GM12872 (cell line): ENCODE data around the gene DLAT.

Experiments
- TF ChIP-seq, protein P1 (sequence below): IDR thresholded peaks from 3 replicates; pipeline ENCODE4 v1.5.1; 2011; ENCODE audit warnings: low read depth, mild to moderate bottlenecking, low read length, moderate library complexity; ENCODE audit not compliant: insufficient read depth

Gene DLAT

DNA sequence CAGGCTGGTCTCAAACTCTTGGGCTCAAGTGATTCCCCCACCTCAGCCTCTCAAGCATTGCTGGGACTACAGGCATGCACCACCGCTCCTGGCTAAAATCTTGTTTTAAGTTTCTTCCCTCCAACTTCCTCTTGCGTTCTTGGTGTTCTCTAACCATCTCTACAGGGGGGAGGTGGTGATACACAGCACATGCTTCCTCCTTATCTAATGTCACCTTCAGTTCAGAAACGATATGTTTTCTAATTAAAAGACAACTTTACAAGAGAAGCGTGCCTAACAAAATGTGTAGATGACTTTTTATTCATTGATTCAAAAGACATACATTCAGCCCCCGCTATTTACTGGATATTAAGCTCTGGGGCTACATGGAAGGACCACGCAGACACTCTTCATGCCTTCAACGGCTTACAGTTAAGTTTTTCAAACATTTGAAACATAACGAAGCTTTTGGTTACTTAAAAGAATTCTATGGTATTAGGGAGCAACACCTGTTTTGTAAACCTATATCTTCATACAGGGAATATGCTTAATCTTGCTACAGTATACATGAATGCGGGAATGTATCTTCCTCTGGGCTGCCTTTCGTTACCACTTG, 933 bp upstream of the DLAT start:
- TF ChIP-seq, protein P1, sequence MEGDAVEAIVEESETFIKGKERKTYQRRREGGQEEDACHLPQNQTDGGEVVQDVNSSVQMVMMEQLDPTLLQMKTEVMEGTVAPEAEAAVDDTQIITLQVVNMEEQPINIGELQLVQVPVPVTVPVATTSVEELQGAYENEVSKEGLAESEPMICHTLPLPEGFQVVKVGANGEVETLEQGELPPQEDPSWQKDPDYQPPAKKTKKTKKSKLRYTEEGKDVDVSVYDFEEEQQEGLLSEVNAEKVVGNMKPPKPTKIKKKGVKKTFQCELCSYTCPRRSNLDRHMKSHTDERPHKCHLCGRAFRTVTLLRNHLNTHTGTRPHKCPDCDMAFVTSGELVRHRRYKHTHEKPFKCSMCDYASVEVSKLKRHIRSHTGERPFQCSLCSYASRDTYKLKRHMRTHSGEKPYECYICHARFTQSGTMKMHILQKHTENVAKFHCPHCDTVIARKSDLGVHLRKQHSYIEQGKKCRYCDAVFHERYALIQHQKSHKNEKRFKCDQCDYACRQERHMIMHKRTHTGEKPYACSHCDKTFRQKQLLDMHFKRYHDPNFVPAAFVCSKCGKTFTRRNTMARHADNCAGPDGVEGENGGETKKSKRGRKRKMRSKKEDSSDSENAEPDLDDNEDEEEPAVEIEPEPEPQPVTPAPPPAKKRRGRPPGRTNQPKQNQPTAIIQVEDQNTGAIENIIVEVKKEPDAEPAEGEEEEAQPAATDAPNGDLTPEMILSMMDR: no peak

DNA sequence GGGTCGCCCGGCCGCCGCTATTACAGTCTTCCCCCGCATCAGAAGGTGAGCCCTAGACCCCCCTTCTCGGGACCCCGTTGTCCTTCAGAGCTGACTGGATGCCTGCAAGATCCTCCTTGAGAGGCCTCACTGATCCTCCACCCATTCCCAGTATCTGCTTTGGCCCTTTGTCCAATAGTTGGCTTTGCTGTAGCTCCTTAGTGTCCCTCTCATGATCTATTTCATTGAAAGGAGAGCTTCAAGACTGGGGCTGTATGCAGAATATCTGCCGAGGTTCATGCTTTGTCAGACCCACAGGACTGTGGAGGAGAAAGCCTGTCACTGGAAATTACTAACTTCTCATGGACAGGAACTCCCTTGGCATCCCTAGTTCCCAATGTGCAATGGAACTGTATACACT, 499 bp downstream of the DLAT start:
- TF ChIP-seq, protein P1: no peak

DNA sequence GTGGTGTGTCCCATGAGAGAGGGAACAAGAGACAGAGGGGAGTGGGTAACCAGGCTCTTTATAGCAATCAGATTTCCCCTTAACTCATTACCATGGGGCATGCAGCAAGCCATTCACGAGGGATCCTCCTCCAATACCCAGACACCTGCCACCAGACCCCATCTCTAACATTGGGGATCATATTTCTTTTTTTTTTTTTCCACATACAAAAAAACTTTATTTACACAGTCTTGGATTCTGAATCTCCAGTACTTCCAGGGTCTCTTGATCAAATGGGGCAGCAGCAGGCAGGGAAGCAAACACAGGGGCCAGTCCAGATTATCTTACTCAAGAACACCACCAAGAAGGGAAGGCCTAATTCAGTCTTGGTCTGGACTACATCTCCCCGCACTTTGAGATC, 4.3 kb downstream of the DLAT start:
- TF ChIP-seq, protein P1: no peak

DNA sequence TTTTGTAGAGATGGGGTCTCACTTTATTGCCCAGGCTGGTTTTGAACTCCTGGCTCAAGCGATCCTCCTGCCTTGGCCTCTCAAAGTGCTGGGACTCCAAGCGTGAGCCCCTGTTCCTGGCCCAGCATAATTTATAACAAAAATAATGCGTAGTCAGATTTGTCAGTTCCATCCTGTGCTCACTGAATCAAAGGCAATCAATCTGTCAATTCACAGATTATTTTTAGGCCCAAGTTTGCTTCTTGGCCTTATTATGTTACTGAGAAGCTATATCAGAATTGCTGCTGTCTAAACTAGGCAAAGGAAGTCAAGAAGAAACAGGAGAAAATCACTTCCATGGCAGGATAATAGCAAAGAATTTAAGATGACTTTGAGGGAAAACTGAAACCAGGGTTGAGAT, 8.7 kb downstream of the DLAT start:
- TF ChIP-seq, protein P1: no peak

DNA sequence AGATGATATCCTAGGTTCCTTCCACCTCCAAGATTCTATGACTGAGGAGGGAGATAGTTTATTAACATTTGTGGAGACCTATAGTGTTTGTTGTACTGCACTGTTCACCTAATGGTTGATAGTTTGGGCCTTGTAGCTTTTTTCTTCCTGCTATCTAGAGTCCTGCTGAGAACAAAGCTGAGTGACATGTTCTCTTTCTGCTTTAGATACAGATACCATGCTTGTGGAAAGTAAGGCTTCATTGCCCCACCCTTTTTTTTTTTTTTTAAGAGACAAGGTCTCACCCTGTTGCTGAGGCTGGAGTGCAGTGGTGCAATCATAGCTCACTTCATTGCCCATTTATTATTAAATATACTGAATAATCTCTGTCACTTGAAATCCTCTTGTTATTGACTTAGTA, 12.3 kb downstream of the DLAT start:
- TF ChIP-seq, protein P1: no peak

DNA sequence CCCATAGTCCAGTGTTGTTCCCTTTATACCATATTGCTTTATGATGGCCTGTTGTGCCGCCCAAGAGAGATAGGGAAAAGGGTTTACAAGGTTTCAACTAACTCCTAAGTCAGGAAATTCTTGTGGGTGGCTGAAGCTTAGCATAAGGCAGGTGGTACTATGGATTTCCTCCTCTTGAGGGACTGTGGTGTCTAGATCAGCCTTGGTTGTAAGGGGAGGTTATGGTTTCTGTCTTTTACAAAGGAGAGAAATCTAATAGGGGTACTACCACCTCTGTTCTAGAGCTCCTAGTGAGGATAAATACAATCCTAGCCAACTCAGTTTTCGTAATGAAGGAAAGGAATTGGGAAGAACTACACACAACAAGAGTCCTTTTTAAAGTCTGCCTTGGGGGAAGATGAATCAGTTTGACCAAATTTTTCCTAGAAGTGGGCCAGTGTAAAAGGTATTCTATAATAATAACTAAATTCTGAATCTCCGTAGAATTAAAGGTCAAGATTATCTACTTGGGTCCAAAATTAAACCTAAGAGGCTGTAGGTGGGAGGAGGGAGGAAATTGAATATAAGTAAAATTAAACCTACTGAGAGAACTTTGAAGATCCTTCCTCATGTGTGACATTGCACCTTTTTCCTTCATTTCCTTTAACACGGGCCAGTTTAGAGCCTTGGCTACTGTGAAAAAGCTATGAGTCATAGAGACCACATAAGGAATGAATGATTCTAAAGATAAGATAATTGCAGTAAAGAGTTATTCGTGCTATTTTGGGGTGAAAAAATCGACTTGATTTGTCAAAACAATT, 17.2 kb downstream of the DLAT start:
- TF ChIP-seq, protein P1: no peak

DNA sequence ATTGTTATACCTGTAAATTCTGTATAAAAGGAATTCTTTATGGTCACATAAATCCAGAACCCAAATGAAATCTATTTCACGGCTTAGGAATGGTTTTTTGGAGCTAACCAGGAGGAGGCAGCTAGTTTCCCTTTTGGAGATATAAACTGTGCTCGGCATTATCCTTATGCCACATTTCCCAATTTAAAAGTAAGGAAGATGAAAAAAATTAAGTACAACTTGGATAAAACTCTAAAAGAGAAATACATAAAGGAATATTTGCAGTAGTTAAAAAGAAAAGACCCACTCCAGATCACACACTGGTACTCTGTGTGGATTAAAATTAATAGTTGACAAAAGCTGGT, 17.7 kb downstream of the DLAT start:
- TF ChIP-seq, protein P1: no peak
